ENCODE measurements around the gene NOL9. TPM values are rescaled to one million over a fixed set of nuclear protein-coding genes. Genes with fewer than 3 reads are reported as not detected.
"Not testable (repeated sequence)": the region's sequence is repeated elsewhere in the genome, so short reads cannot be mapped to it uniquely, and the experiment has no call there.

The NOL9 gene
- total and polyA plus RNA-seq, 2 donors (not counting 3 experiments of a cell fraction or from before 2014, with no cell fraction given), result 14.1 to 42.9 TPM

- ChIA-PET POLR2A (no interaction called here), CTCF (no interaction called here)
- Histone ChIP-seq H2AFZ (ENCODE audit: low read depth, low read length) (no peak overlapping the region), H3K4me3 (replicated peaks in 1 of 3; ENCODE audit: insufficient read depth in 1 of 3, low read depth in 1 of 3, low read length in 3 of 3) (no peak overlapping the region), H3K36me3 (ENCODE audit: control insufficient read depth in 2 of 2, extremely low read depth in 1 of 2, insufficient read depth in 2 of 2, low read length in 2 of 2) (no peaks in the 10 kb centered on the region), H3K27me3 (ENCODE audit: control insufficient read depth in 2 of 2, insufficient read depth in 2 of 2, low read length in 2 of 2) (peaks cover 0 to 18% of the 10 kb centered on the region in 2 experiments), H3K9me1 (replicated peaks; ENCODE audit: control insufficient read depth, extremely low read depth, insufficient read depth, low read length) (no peaks in the 10 kb centered on the region), H3K4me2 (ENCODE audit: insufficient read depth, low read length) (no peak overlapping the region), H4K20me1 (replicated peaks; ENCODE audit: control insufficient read depth, extremely low read depth, insufficient read depth, low read length) (no peaks in the 10 kb centered on the region), H3K9ac (replicated peaks; ENCODE audit: extremely low read depth, insufficient read depth, low read length) (no peak overlapping the region), H3K9me3 (replicated peaks; ENCODE audit: control insufficient read depth, insufficient read depth, low read length) (no peaks in the 10 kb centered on the region), H3K4me1 (ENCODE audit: control insufficient read depth, extremely low read depth, insufficient read depth, low read length) (no peaks in the 10 kb centered on the region), H3K79me2 (ENCODE audit: control insufficient read depth, insufficient read depth, low read length) (no peaks in the 10 kb centered on the region), H3K27ac (ENCODE audit: insufficient read depth, low read depth, low read length) (no peak overlapping the region)
- no peak for FAIRE-seq
- TF ChIP-seq JUN (IDR thresholded peaks at IDR 0.05; ENCODE audit: borderline replicate concordance, insufficient read depth, insufficient read length, low read depth), result no peak
- TF ChIP-seq, protein P1, sequence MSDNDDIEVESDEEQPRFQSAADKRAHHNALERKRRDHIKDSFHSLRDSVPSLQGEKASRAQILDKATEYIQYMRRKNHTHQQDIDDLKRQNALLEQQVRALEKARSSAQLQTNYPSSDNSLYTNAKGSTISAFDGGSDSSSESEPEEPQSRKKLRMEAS (IDR thresholded peaks at IDR 0.05; ENCODE audit: insufficient read depth, insufficient read length), result no peak
- no peak for TF ChIP-seq MYC (IDR thresholded peaks at IDR 0.05; ENCODE audit: low read depth, low read length)
- TF ChIP-seq POLR2AphosphoS5 (IDR thresholded peaks at IDR 0.05; ENCODE audit: insufficient read depth, low read depth, low read length), result no peak
- TF ChIP-seq, protein P2, sequence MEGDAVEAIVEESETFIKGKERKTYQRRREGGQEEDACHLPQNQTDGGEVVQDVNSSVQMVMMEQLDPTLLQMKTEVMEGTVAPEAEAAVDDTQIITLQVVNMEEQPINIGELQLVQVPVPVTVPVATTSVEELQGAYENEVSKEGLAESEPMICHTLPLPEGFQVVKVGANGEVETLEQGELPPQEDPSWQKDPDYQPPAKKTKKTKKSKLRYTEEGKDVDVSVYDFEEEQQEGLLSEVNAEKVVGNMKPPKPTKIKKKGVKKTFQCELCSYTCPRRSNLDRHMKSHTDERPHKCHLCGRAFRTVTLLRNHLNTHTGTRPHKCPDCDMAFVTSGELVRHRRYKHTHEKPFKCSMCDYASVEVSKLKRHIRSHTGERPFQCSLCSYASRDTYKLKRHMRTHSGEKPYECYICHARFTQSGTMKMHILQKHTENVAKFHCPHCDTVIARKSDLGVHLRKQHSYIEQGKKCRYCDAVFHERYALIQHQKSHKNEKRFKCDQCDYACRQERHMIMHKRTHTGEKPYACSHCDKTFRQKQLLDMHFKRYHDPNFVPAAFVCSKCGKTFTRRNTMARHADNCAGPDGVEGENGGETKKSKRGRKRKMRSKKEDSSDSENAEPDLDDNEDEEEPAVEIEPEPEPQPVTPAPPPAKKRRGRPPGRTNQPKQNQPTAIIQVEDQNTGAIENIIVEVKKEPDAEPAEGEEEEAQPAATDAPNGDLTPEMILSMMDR (IDR thresholded peaks at IDR 0.05; ENCODE audit: extremely low read depth in 1 of 2, insufficient read depth in 1 of 2, low read depth in 1 of 2, low read length in 2 of 2), result no peak
- no peak for TF ChIP-seq FOS (IDR thresholded peaks at IDR 0.05; ENCODE audit: borderline replicate concordance, insufficient read depth, low read length)
- TF ChIP-seq EZH2 (IDR thresholded peaks at IDR 0.05; ENCODE audit: borderline replicate concordance, low read depth, low read length, severe bottlenecking), result no peak
- no peak for TF ChIP-seq POLR2A (IDR thresholded peaks at IDR 0.05; ENCODE audit: low read depth, low read length)
- TF ChIP-seq GATA2 (IDR thresholded peaks at IDR 0.05; ENCODE audit: insufficient read depth, insufficient read length, low read depth, low read length), result no peak
- no TSS peak for BruUV-seq (replicated peaks)
- dilution Hi-C loops (cut with MboI; ENCODE audit: extremely low pct_ligation_motif_present, low sequenced_read_pairs) (no loop called here), intact Hi-C loops (cut with micrococcal nuclease) (no loop called here)
- DNase-seq (ENCODE audit: low read depth, low spot score), result no peak
Measured at GRCh38 chr1:6560267-6560666, 6.0 kb upstream of the NOL9 start.

GRCh38 chr1:6559161-6559560 is 4.8 kb upstream of the NOL9 start:
- FAIRE-seq; H3K36me3 ChIP-seq (ENCODE audit: control insufficient read depth in 2 of 2, extremely low read depth in 1 of 2, insufficient read depth in 2 of 2, low read length in 2 of 2); H3K4me2 ChIP-seq (ENCODE audit: insufficient read depth, low read length); H3K27ac ChIP-seq (ENCODE audit: insufficient read depth, low read depth, low read length); H3K4me3 ChIP-seq (replicated peaks in 1 of 3; ENCODE audit: insufficient read depth in 1 of 3, low read depth in 1 of 3, low read length in 3 of 3); intact Hi-C loops (cut with micrococcal nuclease); H4K20me1 ChIP-seq (replicated peaks; ENCODE audit: control insufficient read depth, extremely low read depth, insufficient read depth, low read length); H3K79me2 ChIP-seq (ENCODE audit: control insufficient read depth, insufficient read depth, low read length); BruUV-seq (replicated peaks); DNase-seq (ENCODE audit: low read depth, low spot score); H2AFZ ChIP-seq (ENCODE audit: low read depth, low read length); H3K9ac ChIP-seq (replicated peaks; ENCODE audit: extremely low read depth, insufficient read depth, low read length); POLR2A ChIA-PET; H3K9me3 ChIP-seq (replicated peaks; ENCODE audit: control insufficient read depth, insufficient read depth, low read length); dilution Hi-C loops (cut with MboI; ENCODE audit: extremely low pct_ligation_motif_present, low sequenced_read_pairs); H3K4me1 ChIP-seq (ENCODE audit: control insufficient read depth, extremely low read depth, insufficient read depth, low read length); H3K9me1 ChIP-seq (replicated peaks; ENCODE audit: control insufficient read depth, extremely low read depth, insufficient read depth, low read length): not testable (repeated sequence)
- CTCF ChIA-PET, result interaction anchor here (1.6 kb wide), 1 partner anchor 36 kb away, joined by 4 read pairs; no protein-coding TSS in a partner anchor
- H3K27me3 ChIP-seq (ENCODE audit: control insufficient read depth in 2 of 2, insufficient read depth in 2 of 2, low read length in 2 of 2), result peaks cover 0 to 12% of the 10 kb centered on the region in 2 experiments

Data from endothelial cell of umbilical vein (primary cell).